ENCODE data around the gene SDS.

SDS gene

GRCh38 chr12:113396828-113397496 is 6.7 kb downstream of the SDS start:
- Mint-ChIP-seq H3K4me3 (no peak overlapping the region), H3K9me3 (no peaks in the 10 kb centered on the region), H3K4me1 (no peaks in the 10 kb centered on the region), H3K27ac (no peak overlapping the region), H3K27me3 (no peaks in the 10 kb centered on the region), H3K36me3 (peaks cover 3% of the 10 kb centered on the region)

- H3K36me3 Mint-ChIP-seq: peaks cover 3% of the 10 kb centered on the region
- H3K27me3 Mint-ChIP-seq: no peaks in the 10 kb centered on the region
- no peaks in the 10 kb centered on the region for H3K9me3 Mint-ChIP-seq
- no peaks in the 10 kb centered on the region for H3K4me1 Mint-ChIP-seq
- no peak overlapping the region for H3K4me3 Mint-ChIP-seq
- H3K27ac Mint-ChIP-seq: no peak overlapping the region
Measured at GRCh38 chr12:113396200-113396599, 7.5 kb downstream of the SDS start.

GRCh38 chr12:113395119-113395518 is 8.6 kb downstream of the SDS start:
- Mint-ChIP-seq H3K27ac (no peak overlapping the region), H3K27me3 (no peaks in the 10 kb centered on the region), H3K4me1 (no peaks in the 10 kb centered on the region), H3K36me3 (peaks cover 3% of the 10 kb centered on the region), H3K9me3 (no peaks in the 10 kb centered on the region), H3K4me3 (no peak overlapping the region)

GRCh38 chr12:113393749-113394148 is 9.9 kb downstream of the SDS start:
- H3K4me3 Mint-ChIP-seq: no peak overlapping the region
- no peaks in the 10 kb centered on the region for H3K9me3 Mint-ChIP-seq
- H3K36me3 Mint-ChIP-seq: peaks cover 3% of the 10 kb centered on the region
- H3K4me1 Mint-ChIP-seq: no peaks in the 10 kb centered on the region
- no peak overlapping the region for H3K27ac Mint-ChIP-seq
- no peaks in the 10 kb centered on the region for H3K27me3 Mint-ChIP-seq

- Mint-ChIP-seq H3K27me3 (no peaks in the 10 kb centered on the region), H3K27ac (no peak overlapping the region), H3K4me3 (no peak overlapping the region), H3K36me3 (peaks cover 3% of the 10 kb centered on the region), H3K4me1 (no peaks in the 10 kb centered on the region), H3K9me3 (no peaks in the 10 kb centered on the region)
Measured at GRCh38 chr12:113392988-113393579, 10.6 kb downstream of the SDS start.

GRCh38 chr12:113392520-113392919 is 11.2 kb downstream of the SDS start:
- Mint-ChIP-seq H3K27ac (no peak overlapping the region), H3K27me3 (no peaks in the 10 kb centered on the region), H3K4me3 (no peak overlapping the region), H3K4me1 (no peaks in the 10 kb centered on the region), H3K9me3 (no peaks in the 10 kb centered on the region), H3K36me3 (peaks cover 3% of the 10 kb centered on the region)

- Mint-ChIP-seq H3K4me3 (no peak overlapping the region), H3K4me1 (no peaks in the 10 kb centered on the region), H3K27ac (no peak overlapping the region), H3K27me3 (no peaks in the 10 kb centered on the region), H3K36me3 (peaks cover 3% of the 10 kb centered on the region), H3K9me3 (no peaks in the 10 kb centered on the region)
Measured at GRCh38 chr12:113391650-113392337, 11.9 kb downstream of the SDS start.

GRCh38 chr12:113391145-113391544 is 12.5 kb downstream of the SDS start:
- H3K4me1 Mint-ChIP-seq: no peaks in the 10 kb centered on the region
- no peaks in the 10 kb centered on the region for H3K27me3 Mint-ChIP-seq
- H3K27ac Mint-ChIP-seq: no peak overlapping the region
- no peak overlapping the region for H3K4me3 Mint-ChIP-seq
- H3K36me3 Mint-ChIP-seq: peaks cover 3% of the 10 kb centered on the region
- no peaks in the 10 kb centered on the region for H3K9me3 Mint-ChIP-seq

GRCh38 chr12:113390064-113391043 is 13.3 kb downstream of the SDS start:
- Mint-ChIP-seq H3K9me3 (no peaks in the 10 kb centered on the region), H3K27ac (no peak overlapping the region), H3K4me1 (no peaks in the 10 kb centered on the region), H3K4me3 (no peak overlapping the region), H3K27me3 (no peaks in the 10 kb centered on the region), H3K36me3 (peaks cover 3% of the 10 kb centered on the region)

- H3K27ac Mint-ChIP-seq: no peak overlapping the region
- H3K9me3 Mint-ChIP-seq: no peaks in the 10 kb centered on the region
- no peaks in the 10 kb centered on the region for H3K4me1 Mint-ChIP-seq
- no peak overlapping the region for H3K4me3 Mint-ChIP-seq
- no peaks in the 10 kb centered on the region for H3K36me3 Mint-ChIP-seq
- H3K27me3 Mint-ChIP-seq: no peaks in the 10 kb centered on the region
Measured at GRCh38 chr12:113388351-113388750, 15.3 kb downstream of the SDS start.

- no peaks in the 10 kb centered on the region for H3K4me1 Mint-ChIP-seq
- no peaks in the 10 kb centered on the region for H3K36me3 Mint-ChIP-seq
- H3K27me3 Mint-ChIP-seq: no peaks in the 10 kb centered on the region
- no peaks in the 10 kb centered on the region for H3K9me3 Mint-ChIP-seq
- no peak overlapping the region for H3K27ac Mint-ChIP-seq
- no peak overlapping the region for H3K4me3 Mint-ChIP-seq
Measured at GRCh38 chr12:113387631-113388030, 16.1 kb downstream of the SDS start.

- H3K27me3 Mint-ChIP-seq: no peaks in the 10 kb centered on the region
- no peaks in the 10 kb centered on the region for H3K4me1 Mint-ChIP-seq
- no peaks in the 10 kb centered on the region for H3K9me3 Mint-ChIP-seq
- no peaks in the 10 kb centered on the region for H3K36me3 Mint-ChIP-seq
- no peak overlapping the region for H3K4me3 Mint-ChIP-seq
- H3K27ac Mint-ChIP-seq: no peak overlapping the region
Measured at GRCh38 chr12:113386866-113387566, 16.7 kb downstream of the SDS start.

GRCh38 chr12:113385282-113385882 is 18.3 kb downstream of the SDS start:
- no peaks in the 10 kb centered on the region for H3K36me3 Mint-ChIP-seq

GRCh38 chr12:113384778-113385177 is 18.9 kb downstream of the SDS start:
- H3K27ac Mint-ChIP-seq: no peak overlapping the region
- no peak overlapping the region for H3K4me3 Mint-ChIP-seq
- no peaks in the 10 kb centered on the region for H3K9me3 Mint-ChIP-seq
- no peaks in the 10 kb centered on the region for H3K36me3 Mint-ChIP-seq
- no peaks in the 10 kb centered on the region for H3K27me3 Mint-ChIP-seq
- no peaks in the 10 kb centered on the region for H3K4me1 Mint-ChIP-seq

More at GRCh38 chr12:113385282-113385882, 18.3 kb downstream of the SDS start:
- Mint-ChIP-seq H3K4me3 (no peak overlapping the region), H3K27me3 (no peaks in the 10 kb centered on the region), H3K4me1 (no peaks in the 10 kb centered on the region), H3K27ac (no peak overlapping the region), H3K9me3 (no peaks in the 10 kb centered on the region)

GRCh38 chr12:113382206-113382605 is 21.5 kb downstream of the SDS start:
- no peaks in the 10 kb centered on the region for H3K9me3 Mint-ChIP-seq
- peaks cover 2% of the 10 kb centered on the region for H3K36me3 Mint-ChIP-seq
- H3K4me1 Mint-ChIP-seq: no peaks in the 10 kb centered on the region
- no peaks in the 10 kb centered on the region for H3K27me3 Mint-ChIP-seq
- no peak overlapping the region for H3K27ac Mint-ChIP-seq
- no peak overlapping the region for H3K4me3 Mint-ChIP-seq
